ENCODE measurements around the gene S100P.

Gene S100P

GRCh38 chr4:6665320-6665654, 28.4 kb upstream of the S100P start:
- no peak overlapping the region for H3K27ac ChIP-seq

GRCh38 chr4:6668391-6668790, 25.3 kb upstream of the S100P start:
- H3K27ac ChIP-seq, result no peak overlapping the region
- TF ChIP-seq CTCF (conservative IDR thresholded peaks at IDR 0.05), result no peak

More at GRCh38 chr4:6665320-6665654, 28.4 kb upstream of the S100P start:
- TF ChIP-seq CTCF (conservative IDR thresholded peaks at IDR 0.05), result no peak

- no peak overlapping the region for H3K27ac ChIP-seq
- no peak for TF ChIP-seq CTCF (conservative IDR thresholded peaks at IDR 0.05)
Observed at GRCh38 chr4:6671648-6672047, 22.0 kb upstream of the S100P start.

GRCh38 chr4:6672131-6672530, 21.5 kb upstream of the S100P start:
- no peak overlapping the region for H3K27ac ChIP-seq
- TF ChIP-seq CTCF (conservative IDR thresholded peaks at IDR 0.05), result no peak

- H3K27ac ChIP-seq, result peak overlapping the region; percentile 93
Observed at GRCh38 chr4:6672541-6673190, 21.0 kb upstream of the S100P start.

- peak overlapping the region; percentile 93 for H3K27ac ChIP-seq
Observed at GRCh38 chr4:6673191-6673659, 20.5 kb upstream of the S100P start.

- peak overlapping the region; percentile 93 for H3K27ac ChIP-seq
- TF ChIP-seq CTCF (conservative IDR thresholded peaks at IDR 0.05), result no peak
Observed at GRCh38 chr4:6673660-6674499, 19.8 kb upstream of the S100P start.

GRCh38 chr4:6674500-6675149, 19.1 kb upstream of the S100P start:
- peak; percentile 75 for TF ChIP-seq CTCF (conservative IDR thresholded peaks at IDR 0.05)
- peak overlapping the region; percentile 93 for H3K27ac ChIP-seq

Data from VCaP (cell line).